Neural cell (in vitro differentiated cells): ENCODE data around the gene GNA12. TPM values are rescaled to one million over a fixed set of nuclear protein-coding genes. Genes with fewer than 3 reads are reported as not detected.

Experiments
- H2AFZ ChIP-seq: fragments of 200-600, 300-800 bp; sonication (generic), shearing (Covaris generic); 2 replicates; pipeline ENCODE4 v1.6.0; 2014; ENCODE audit warnings: low read depth, mild to moderate bottlenecking, antibody characterized with exemption, low read length, moderate library complexity
- H3F3A ChIP-seq: fragments of 200-600 bp; shearing (Covaris generic); 2 replicates; pipeline ENCODE4 v1.6.1; 2016; ENCODE audit warnings: mild to moderate bottlenecking, moderate library complexity, mixed read lengths, antibody characterized with exemption, low read length; ENCODE audit not compliant: insufficient read depth, poor library complexity, severe bottlenecking
- H3K27ac ChIP-seq: fragments of 200-600, 300-800 bp; sonication (generic), shearing (Covaris generic); 2 replicates; pipeline ENCODE4 v1.5.1; 2014; ENCODE audit warnings: mild to moderate bottlenecking, low read length, moderate library complexity
- H3K27me3 ChIP-seq: fragments of 300-800, 200-600 bp; sonication (generic), shearing (Covaris generic); 2 replicates; pipeline ENCODE4 v1.6.0; 2014; ENCODE audit warnings: mild to moderate bottlenecking, low read depth, low read length, moderate library complexity; ENCODE audit not compliant: insufficient read depth
- H3K36me3 ChIP-seq: fragments of 300-800, 200-600 bp; sonication (generic), shearing (Covaris generic); 2 replicates; pipeline ENCODE4 v1.5.1; 2014; ENCODE audit warnings: mild to moderate bottlenecking, antibody characterized with exemption, low read length, moderate library complexity; ENCODE audit not compliant: insufficient read depth
- H3K4me2 ChIP-seq: fragments of 300-800, 200-600 bp; sonication (generic), shearing (Covaris generic); 2 replicates; pipeline ENCODE4 v1.6.0; 2014; ENCODE audit warnings: mild to moderate bottlenecking, low read length
- H3K4me3 ChIP-seq: fragments of 300-800, 200-600 bp; sonication (generic), shearing (Covaris generic); 2 replicates; pipeline ENCODE4 v1.5.1; 2014; ENCODE audit warnings: mild to moderate bottlenecking, low read length, moderate library complexity
- H3K79me2 ChIP-seq: fragments of 200-600 bp; shearing (Covaris generic); replicated peaks from 2 replicates; pipeline ENCODE4 v1.6.0; 2014; ENCODE audit warnings: mild to moderate bottlenecking, low read length, moderate library complexity; ENCODE audit not compliant: insufficient read depth
- H3K9ac ChIP-seq: fragments of 300-800, 200-600 bp; sonication (generic), shearing (Covaris generic); 2 replicates; pipeline ENCODE4 v1.6.1; 2016; ENCODE audit warnings: mild to moderate bottlenecking, low read length, mixed read lengths
- H3K9me2 ChIP-seq: fragments of 200-600 bp; shearing (Covaris generic); 2 replicates; pipeline ENCODE4 v1.6.1; 2016; ENCODE audit warnings: mild to moderate bottlenecking, low read length, mixed read lengths; ENCODE audit not compliant: insufficient read depth
- H3K9me3 ChIP-seq: fragments of 200-600, 300-800 bp; sonication (generic), shearing (Covaris generic); 2 replicates; pipeline ENCODE4 v1.6.1; 2016; ENCODE audit warnings: mild to moderate bottlenecking, mixed run types, low read length, moderate library complexity, mixed read lengths
- H4K20me1 ChIP-seq: fragments of 200-600 bp; shearing (Covaris generic); 2 replicates; pipeline ENCODE4 v1.6.1; 2016; ENCODE audit warnings: mild to moderate bottlenecking, mixed run types; ENCODE audit not compliant: insufficient read depth
- CTCF ChIP-seq: fragments of 450-650 bp; IDR thresholded peaks from 2 replicates; pipeline ENCODE4 v1.5.1; 2014; ENCODE audit warnings: antibody characterized with exemption, mild to moderate bottlenecking, moderate library complexity; ENCODE audit not compliant: poor library complexity, severe bottlenecking
- EP300 ChIP-seq: fragments of 450-650 bp; conservative IDR thresholded peaks from 2 replicates; pipeline ENCODE4 v1.6.1; 2014; ENCODE audit warnings: antibody characterized with exemption, mild to moderate bottlenecking, moderate library complexity; ENCODE audit not compliant: poor library complexity, severe bottlenecking
- MXI1 ChIP-seq: fragments of 450-650 bp; conservative IDR thresholded peaks from 2 replicates; pipeline ENCODE4 v1.6.1; 2014; ENCODE audit warnings: antibody characterized with exemption, mild to moderate bottlenecking; ENCODE audit not compliant: poor library complexity, severe bottlenecking
- RAD21 ChIP-seq: fragments of 450-650 bp; conservative IDR thresholded peaks from 2 replicates; pipeline ENCODE4 v1.6.1; 2014; ENCODE audit warnings: antibody characterized with exemption, mild to moderate bottlenecking, moderate library complexity
- polyA plus RNA-seq: library from polyadenylated mRNA; depleted of rRNA; stranded (reverse); fragments of >200 nt; gene quantifications from 2 replicates; pipeline ENCODE4 v1.2.3, GENCODE V29; 2014
- TF ChIP-seq, protein P1 (sequence below): IDR thresholded peaks from 2 replicates; pipeline ENCODE4 v1.6.1; 2012; ENCODE audit warnings: borderline replicate concordance

GNA12 gene
- polyA plus RNA-seq, 1 donor from 2014 or later, result 15.5 TPM

DNA sequence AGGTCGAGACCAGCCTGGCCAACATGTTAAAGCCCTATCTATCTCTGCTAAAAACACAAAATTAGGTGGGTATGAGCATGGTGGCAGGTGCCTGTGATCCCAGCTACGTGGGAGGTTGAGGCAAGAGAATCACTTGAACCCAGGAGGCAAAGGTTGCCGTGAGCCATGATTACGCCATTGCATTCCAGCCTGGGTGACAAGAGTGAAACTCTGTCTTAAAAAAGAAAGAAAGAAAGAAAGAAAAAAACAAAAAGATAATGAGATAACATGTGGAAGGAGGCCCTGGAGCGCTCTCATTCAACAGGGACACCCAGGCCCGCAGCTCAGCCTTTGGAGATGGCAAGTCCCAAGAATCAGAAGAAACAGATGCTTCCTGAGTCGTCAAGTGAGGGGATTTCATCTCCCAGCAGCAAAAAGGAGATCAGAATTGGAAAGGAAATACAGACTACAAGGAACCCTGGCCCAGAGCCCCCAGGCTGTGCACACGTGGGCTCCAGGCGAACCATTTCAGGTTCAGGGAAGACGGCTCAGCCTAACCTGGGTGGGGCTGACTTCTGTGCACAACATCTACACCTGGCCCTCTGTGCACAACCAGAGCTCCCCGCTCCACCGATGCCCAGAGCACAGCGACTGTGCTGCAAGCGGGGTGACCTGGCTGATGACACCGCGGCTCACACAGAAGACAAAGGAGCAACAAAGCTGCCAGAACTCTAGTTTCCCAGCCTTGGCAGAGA, 33.3 kb downstream of the GNA12 start:
- Histone ChIP-seq H3K27ac (no peak overlapping the region), H3K9ac (no peak overlapping the region), H3K4me2 (no peak overlapping the region), H3K36me3 (peaks cover 7% of the 10 kb centered on the region), H3K9me2 (no peaks in the 10 kb centered on the region), H2AFZ (no peak overlapping the region), H3K4me3 (no peak overlapping the region), H4K20me1 (no peaks in the 10 kb centered on the region), H3K9me3 (peaks cover 7% of the 10 kb centered on the region), H3K27me3 (no peaks in the 10 kb centered on the region), H3K79me2 (peaks cover 20% of the 10 kb centered on the region), H3F3A (no peaks in the 10 kb centered on the region)
- no peak for TF ChIP-seq CTCF

DNA sequence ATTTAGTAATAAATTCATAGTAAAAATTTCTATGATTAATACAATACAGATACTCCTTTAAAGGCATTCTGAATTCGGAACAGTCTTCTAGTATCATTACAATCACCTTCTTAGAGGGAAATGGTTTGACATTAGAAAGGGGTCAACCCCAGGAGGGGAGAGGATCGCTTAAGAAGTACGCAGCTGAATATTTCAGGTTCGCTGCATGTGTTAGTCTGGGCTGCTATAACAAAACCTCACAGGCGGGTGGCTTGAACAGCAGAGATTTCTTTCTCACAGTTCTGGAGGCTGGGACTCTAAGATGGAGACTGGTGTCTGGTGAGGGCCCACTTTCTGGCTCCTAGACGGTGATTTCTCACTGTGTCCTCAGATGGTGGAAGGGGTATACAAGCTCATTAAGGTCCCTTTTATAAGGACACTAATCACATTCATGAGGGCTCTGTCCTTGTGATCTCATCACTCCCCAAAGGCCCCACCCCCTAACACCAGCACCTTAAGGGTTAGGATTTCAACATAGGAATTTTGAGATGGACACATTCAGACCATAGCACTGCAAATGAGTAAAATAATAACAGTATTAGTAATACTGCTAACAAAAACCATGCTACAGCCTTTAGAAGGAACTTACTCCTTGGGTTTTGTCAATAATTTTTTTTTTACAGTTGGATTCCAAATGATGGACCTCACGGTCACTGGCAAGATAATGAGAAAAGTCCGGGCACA, 34.0 kb downstream of the GNA12 start:
- Histone ChIP-seq H3K36me3 (peaks cover 7% of the 10 kb centered on the region), H3K4me2 (no peak overlapping the region), H2AFZ (no peak overlapping the region), H3K79me2 (peaks cover 28% of the 10 kb centered on the region), H3F3A (no peaks in the 10 kb centered on the region), H3K27ac (no peak overlapping the region), H3K9me3 (peaks cover 7% of the 10 kb centered on the region), H3K9me2 (no peaks in the 10 kb centered on the region), H4K20me1 (no peaks in the 10 kb centered on the region), H3K4me3 (no peak overlapping the region), H3K27me3 (no peaks in the 10 kb centered on the region), H3K9ac (no peak overlapping the region)
- no peak for TF ChIP-seq MXI1
- TF ChIP-seq EP300, result no peak
- no peak for TF ChIP-seq RAD21
- TF ChIP-seq CTCF, result no peak
- TF ChIP-seq, protein P1, sequence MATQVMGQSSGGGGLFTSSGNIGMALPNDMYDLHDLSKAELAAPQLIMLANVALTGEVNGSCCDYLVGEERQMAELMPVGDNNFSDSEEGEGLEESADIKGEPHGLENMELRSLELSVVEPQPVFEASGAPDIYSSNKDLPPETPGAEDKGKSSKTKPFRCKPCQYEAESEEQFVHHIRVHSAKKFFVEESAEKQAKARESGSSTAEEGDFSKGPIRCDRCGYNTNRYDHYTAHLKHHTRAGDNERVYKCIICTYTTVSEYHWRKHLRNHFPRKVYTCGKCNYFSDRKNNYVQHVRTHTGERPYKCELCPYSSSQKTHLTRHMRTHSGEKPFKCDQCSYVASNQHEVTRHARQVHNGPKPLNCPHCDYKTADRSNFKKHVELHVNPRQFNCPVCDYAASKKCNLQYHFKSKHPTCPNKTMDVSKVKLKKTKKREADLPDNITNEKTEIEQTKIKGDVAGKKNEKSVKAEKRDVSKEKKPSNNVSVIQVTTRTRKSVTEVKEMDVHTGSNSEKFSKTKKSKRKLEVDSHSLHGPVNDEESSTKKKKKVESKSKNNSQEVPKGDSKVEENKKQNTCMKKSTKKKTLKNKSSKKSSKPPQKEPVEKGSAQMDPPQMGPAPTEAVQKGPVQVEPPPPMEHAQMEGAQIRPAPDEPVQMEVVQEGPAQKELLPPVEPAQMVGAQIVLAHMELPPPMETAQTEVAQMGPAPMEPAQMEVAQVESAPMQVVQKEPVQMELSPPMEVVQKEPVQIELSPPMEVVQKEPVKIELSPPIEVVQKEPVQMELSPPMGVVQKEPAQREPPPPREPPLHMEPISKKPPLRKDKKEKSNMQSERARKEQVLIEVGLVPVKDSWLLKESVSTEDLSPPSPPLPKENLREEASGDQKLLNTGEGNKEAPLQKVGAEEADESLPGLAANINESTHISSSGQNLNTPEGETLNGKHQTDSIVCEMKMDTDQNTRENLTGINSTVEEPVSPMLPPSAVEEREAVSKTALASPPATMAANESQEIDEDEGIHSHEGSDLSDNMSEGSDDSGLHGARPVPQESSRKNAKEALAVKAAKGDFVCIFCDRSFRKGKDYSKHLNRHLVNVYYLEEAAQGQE, result no peak
